ENCODE results near the gene CDIPT.

Gene CDIPT

DNA sequence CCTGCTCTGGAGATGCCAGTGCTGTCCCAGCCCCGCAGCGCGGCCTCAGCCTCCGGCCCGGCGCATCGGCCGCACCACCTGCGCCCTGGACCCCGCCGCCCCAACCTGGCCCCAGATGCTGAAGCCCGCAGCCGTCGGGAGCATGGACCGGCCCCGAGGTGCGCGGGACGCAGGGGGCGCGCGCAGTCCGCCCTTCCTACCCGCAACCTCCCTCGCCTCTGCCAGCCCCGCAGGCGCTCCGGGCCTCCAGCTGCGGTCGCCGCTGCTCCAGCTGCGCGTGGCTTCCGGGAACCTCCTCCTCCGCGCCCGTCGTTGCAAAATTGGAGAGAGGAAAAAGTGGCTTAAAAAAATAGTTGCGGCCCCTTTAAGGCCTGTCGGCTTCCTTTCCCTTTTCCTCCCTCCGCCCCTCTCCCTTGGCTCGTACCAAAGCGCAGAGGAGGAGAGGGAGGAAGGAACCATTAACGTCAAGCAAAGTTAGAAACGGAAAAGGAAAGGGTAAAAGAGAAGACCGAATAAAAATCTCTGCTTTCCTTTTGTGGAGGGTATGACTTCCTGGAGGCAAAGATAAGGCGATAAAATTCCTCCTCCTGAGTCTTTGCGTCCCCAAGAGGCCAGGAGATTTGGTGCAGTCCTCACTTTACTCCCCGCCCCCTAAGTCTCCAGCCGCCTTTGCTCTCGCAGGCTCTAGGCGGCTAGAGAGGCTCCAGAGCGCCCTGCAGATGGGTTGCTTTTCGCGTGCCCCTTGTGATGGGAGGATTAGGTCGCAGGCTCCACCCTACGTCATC, at the start of gene CDIPT:
Gene CDIPT (minus strand): TSS at position 343 of the 785 bp plus-strand sequence. CDS start 369 bp downstream, outside the sequence.
- Histone ChIP-seq H3F3A (ENCODE audit: low read depth) (no peaks in the 10 kb centered on the region), H3K9me3 (ENCODE audit: insufficient read depth, low read depth, low read length) (no peaks in the 10 kb centered on the region), H3K4me3 (ENCODE audit: low read length, poor library complexity, severe bottlenecking) (peak within 1 kb of the TSS; percentile 84), H3K9ac (ENCODE audit: low read depth, low read length, poor library complexity, severe bottlenecking) (peak within 1 kb of the TSS; percentile 78), H3K9me2 (replicated peaks; ENCODE audit: low read depth, low read length) (no peaks in the 10 kb centered on the region), H3K27me3 (ENCODE audit: insufficient read depth, low read length, poor library complexity, severe bottlenecking) (no peaks in the 10 kb centered on the region), H3K4me1 (ENCODE audit: insufficient read depth, low read length, poor library complexity, severe bottlenecking) (peaks cover 18% of the 10 kb centered on the region), H3K36me3 (ENCODE audit: insufficient read depth, low read length) (no peaks in the 10 kb centered on the region; the same call in 1 of the 2 replicates), H4K20me1 (ENCODE audit: insufficient read depth, low read length, poor library complexity, severe bottlenecking) (peaks cover 6% of the 10 kb centered on the region), H2AFZ (ENCODE audit: low read length) (peak within 1 kb of the TSS; percentile 92), H3K4me2 (ENCODE audit: low read depth, low read length, poor library complexity, severe bottlenecking) (peak within 1 kb of the TSS; percentile 97), H3K79me2 (ENCODE audit: insufficient read depth, low read length) (peaks cover 23% of the 10 kb centered on the region)
- TF ChIP-seq, protein P1, sequence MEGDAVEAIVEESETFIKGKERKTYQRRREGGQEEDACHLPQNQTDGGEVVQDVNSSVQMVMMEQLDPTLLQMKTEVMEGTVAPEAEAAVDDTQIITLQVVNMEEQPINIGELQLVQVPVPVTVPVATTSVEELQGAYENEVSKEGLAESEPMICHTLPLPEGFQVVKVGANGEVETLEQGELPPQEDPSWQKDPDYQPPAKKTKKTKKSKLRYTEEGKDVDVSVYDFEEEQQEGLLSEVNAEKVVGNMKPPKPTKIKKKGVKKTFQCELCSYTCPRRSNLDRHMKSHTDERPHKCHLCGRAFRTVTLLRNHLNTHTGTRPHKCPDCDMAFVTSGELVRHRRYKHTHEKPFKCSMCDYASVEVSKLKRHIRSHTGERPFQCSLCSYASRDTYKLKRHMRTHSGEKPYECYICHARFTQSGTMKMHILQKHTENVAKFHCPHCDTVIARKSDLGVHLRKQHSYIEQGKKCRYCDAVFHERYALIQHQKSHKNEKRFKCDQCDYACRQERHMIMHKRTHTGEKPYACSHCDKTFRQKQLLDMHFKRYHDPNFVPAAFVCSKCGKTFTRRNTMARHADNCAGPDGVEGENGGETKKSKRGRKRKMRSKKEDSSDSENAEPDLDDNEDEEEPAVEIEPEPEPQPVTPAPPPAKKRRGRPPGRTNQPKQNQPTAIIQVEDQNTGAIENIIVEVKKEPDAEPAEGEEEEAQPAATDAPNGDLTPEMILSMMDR (conservative IDR thresholded peaks at IDR 0.05; ENCODE audit: low read length) = peak; percentile 73
- TF ChIP-seq EZH2phosphoT487 (IDR thresholded peaks at IDR 0.05; ENCODE audit: borderline replicate concordance) = no peak

GRCh38 chr16:29912087-29912486, 49.1 kb upstream of the CDIPT start:
- TF ChIP-seq, protein P1 (conservative IDR thresholded peaks at IDR 0.05; ENCODE audit: low read length) = no peak

GRCh38 chr16:29911676-29912010, 48.6 kb upstream of the CDIPT start:
- TF ChIP-seq, protein P1 (conservative IDR thresholded peaks at IDR 0.05; ENCODE audit: low read length) = no peak
- TF ChIP-seq EZH2phosphoT487 (IDR thresholded peaks at IDR 0.05; ENCODE audit: borderline replicate concordance) = no peak
- no peak overlapping the region for H3K4me2 ChIP-seq (ENCODE audit: low read depth, low read length, poor library complexity, severe bottlenecking)
- no peaks in the 10 kb centered on the region for H3K9me2 ChIP-seq (replicated peaks; ENCODE audit: low read depth, low read length)
- H3K9me3 ChIP-seq (ENCODE audit: insufficient read depth, low read depth, low read length) = no peaks in the 10 kb centered on the region
- no peak overlapping the region for H2AFZ ChIP-seq (ENCODE audit: low read length)
- H3K27me3 ChIP-seq (ENCODE audit: insufficient read depth, low read length, poor library complexity, severe bottlenecking) = no peaks in the 10 kb centered on the region
- H3K36me3 ChIP-seq (ENCODE audit: insufficient read depth, low read length) = no peaks in the 10 kb centered on the region
- no peak overlapping the region for H3K9ac ChIP-seq (ENCODE audit: low read depth, low read length, poor library complexity, severe bottlenecking)
- H3K4me3 ChIP-seq (ENCODE audit: low read length, poor library complexity, severe bottlenecking) = no peak overlapping the region
- H3K79me2 ChIP-seq (ENCODE audit: insufficient read depth, low read length) = no peaks in the 10 kb centered on the region
- no peaks in the 10 kb centered on the region for H3K4me1 ChIP-seq (ENCODE audit: insufficient read depth, low read length, poor library complexity, severe bottlenecking)
- no peaks in the 10 kb centered on the region for H3F3A ChIP-seq (ENCODE audit: low read depth)
- no peaks in the 10 kb centered on the region for H4K20me1 ChIP-seq (ENCODE audit: insufficient read depth, low read length, poor library complexity, severe bottlenecking)

More at GRCh38 chr16:29912087-29912486, 49.1 kb upstream of the CDIPT start:
- Histone ChIP-seq H3K4me2 (ENCODE audit: low read depth, low read length, poor library complexity, severe bottlenecking) (no peak overlapping the region), H3K9me3 (ENCODE audit: insufficient read depth, low read depth, low read length) (no peaks in the 10 kb centered on the region), H3K36me3 (ENCODE audit: insufficient read depth, low read length) (no peaks in the 10 kb centered on the region), H3K4me1 (ENCODE audit: insufficient read depth, low read length, poor library complexity, severe bottlenecking) (no peaks in the 10 kb centered on the region), H2AFZ (ENCODE audit: low read length) (no peak overlapping the region), H4K20me1 (ENCODE audit: insufficient read depth, low read length, poor library complexity, severe bottlenecking) (no peaks in the 10 kb centered on the region), H3K79me2 (ENCODE audit: insufficient read depth, low read length) (no peaks in the 10 kb centered on the region), H3K9me2 (replicated peaks; ENCODE audit: low read depth, low read length) (no peaks in the 10 kb centered on the region), H3K27me3 (ENCODE audit: insufficient read depth, low read length, poor library complexity, severe bottlenecking) (no peaks in the 10 kb centered on the region), H3K4me3 (ENCODE audit: low read length, poor library complexity, severe bottlenecking) (no peak overlapping the region), H3K9ac (ENCODE audit: low read depth, low read length, poor library complexity, severe bottlenecking) (no peak overlapping the region), H3F3A (ENCODE audit: low read depth) (no peaks in the 10 kb centered on the region)
